GM18868 (cell line): ENCODE data around the gene PRKX.
A peak's percentile ranks its signal among the peaks of the same experiment; 100 is the strongest.
"Not testable (repeated sequence)": the region's sequence is repeated elsewhere in the genome, so short reads cannot be mapped to it uniquely, and the experiment has no call there.

Source experiments
- ATAC-seq: cut with Tn5 transposase; IDR thresholded peaks from one replicate; pipeline ENCODE4 v1.9.1; 2021; ENCODE audit warnings: mild to moderate bottlenecking, moderate library complexity; ENCODE audit not compliant: unreplicated experiment

The PRKX gene

DNA sequence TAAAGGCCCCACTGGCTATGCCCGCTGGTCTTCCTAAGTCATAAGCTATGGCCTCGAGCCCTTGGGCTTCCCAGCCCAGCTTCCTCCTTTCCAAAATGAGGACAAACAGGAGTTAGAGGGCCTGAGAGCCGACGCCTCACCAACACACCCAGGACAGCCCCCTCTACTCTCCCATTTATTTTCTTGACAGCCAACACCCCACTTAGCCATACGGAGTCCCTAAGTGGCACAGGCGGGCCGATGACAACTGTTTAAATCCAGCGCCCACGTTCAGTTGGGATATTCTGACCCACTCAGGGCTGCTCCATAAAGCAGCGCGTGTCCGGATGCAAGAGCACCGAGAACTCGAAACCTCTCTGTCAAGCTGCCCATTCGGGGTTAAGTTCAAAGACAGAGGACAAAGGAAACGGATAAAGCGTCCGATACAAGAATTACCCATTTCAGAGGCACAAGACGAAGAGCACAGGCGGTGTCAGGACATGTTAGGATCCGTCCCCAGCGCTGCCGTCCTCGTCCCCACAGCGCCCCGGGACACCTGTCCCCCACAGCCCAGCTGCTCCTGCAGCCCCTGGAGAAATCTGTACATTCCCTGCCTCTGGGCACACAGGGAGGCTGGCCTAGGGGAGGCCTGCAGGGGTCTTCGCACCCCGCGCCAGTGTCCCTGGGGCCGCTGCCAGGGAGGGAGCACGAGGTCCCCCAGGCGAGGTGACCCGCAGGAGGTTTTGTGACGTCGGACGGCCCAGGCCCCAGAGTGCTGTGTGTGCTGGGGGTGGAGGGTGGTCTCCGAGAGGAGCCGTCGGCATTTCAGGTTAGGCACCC is 1.2 kb downstream of the PRKX start:
- peak; percentile 8 for ATAC-seq

DNA sequence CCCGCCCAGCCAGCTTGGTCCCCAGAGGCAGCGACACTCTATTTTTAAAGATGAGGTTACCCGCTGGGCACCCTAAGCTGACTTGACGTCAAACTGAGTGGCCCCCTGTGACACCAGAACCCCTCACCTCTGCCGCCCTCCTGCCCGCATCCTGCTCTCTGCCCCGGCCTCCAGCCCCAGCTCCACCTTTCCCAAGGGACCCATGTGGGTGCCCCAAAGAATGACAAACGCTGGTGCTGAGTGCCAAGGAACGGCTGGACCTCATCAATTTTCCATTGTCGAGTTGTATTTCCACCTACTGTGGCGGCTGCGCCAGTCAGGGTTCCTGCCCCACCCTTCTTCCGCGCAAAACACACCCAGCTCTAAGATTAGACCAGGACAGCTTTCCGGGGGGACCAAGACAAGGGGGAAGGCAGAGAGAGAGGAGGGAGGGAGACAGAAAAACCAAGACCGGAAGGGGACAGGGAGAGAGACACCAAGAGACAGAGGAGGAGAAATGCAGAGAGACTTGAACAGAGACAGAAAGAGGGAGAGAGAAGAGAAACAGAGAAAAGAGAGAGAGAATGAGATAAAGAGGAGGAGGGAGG is 2.0 kb downstream of the PRKX start:
- ATAC-seq, result peak; percentile 19

DNA sequence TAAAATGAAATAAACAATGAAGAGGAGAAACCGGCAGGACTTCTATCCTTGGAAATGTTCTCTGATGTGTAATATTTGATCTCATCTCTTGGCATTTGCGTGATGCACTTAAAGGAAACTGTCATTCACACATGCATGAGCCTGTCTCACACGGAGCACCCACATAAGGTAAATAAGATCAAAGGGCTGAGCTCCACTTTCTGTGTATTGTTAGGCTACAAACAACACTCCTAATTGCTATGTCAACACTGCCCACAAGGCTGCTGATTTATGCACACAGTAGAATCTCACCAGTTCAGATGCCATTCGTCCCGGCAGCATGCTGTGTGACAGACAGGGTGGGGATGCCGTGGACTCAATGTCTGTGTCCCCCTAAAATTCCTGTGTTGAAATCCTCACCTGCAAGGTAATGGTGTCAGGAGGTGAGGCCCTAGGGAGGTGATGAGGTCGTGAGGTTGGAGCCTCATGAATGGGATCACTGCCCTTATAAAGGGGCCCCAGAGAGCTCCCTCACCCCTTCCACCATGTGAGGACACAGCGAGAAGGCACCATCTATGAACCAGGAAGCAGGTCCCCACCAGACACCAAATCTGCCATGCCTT is 5.7 kb downstream of the PRKX start:
- ATAC-seq, result not testable (repeated sequence)

DNA sequence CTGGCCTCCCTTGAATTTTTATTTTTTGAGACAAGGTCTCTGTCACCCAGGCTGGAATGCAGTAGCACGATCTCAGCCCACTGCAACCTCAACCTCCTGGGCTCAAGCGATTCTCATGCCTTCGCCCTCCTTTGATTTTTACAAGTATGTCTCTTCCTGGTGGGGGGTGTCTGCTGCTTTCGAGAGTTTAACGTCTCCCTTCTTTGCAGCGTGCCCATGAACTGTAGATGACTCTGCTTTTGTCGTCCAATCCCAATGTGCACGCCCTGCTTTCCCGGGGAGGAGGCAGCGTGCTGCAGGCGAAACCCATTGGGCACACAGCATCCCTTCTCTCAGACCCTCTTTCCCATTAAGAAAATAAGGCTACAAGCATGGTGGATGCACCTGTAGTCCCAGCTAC is 7.0 kb downstream of the PRKX start:
- no peak for ATAC-seq

DNA sequence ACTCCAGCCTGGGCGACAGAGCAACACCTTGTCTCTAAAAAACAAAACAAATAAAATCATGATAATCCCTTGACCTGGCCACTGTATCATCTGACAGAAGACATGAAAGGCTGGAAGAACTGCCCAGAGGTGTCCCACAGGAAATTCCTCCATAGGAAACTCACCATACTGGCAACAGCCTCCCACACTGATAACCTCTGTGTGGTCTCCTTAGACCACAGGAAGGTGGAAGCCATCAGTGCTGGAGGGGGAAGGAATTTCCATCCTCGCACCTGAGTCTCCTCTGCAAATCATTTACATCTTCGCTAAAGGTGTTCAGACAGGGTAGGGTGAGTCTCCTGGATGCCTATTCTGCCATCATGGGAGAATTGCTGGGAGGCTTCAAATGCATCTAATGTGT is 10.2 kb downstream of the PRKX start:
- not testable (repeated sequence) for ATAC-seq

DNA sequence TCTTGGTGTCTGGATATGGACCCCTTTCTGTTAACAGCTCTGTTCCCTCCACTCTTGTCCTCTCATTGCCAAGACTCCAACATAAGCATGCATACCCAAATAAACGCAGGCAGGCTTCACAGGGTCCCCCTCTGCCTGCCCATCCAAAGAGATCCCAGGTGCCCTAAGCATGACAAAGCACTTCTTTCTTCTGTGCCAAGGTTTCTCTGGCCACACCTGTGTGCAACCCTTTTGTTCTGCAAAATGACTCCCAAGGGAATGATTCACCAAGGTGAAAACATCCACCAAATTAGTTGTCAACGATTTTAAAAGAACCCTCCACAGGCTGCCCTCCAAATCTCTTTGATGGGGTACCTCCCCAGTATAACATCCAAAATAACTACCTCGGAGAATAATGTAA is 11.4 kb downstream of the PRKX start:
- not testable (repeated sequence) for ATAC-seq

DNA sequence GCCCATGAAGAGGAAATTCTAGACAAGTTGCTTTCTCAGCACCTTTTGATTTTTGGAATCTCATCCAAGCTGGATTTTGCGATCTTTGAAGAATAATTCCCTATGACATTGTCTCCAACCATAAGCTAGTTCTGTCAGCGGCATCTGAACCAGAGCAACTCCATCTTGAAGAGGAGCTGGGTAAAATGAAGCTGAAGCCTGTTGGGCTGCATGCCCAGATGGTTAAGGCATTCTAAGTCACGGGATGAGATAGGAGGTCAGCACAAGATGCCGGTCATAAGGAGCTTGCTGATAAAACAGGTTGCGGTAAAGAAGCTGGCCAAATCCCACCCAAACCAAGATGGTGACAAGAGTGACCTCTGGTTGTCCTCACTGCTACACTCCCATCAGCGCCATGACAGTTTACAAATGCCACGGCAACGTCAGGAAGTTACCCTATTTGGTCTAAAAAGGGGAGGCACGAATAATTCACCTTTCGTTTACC is 12.0 kb downstream of the PRKX start:
- ATAC-seq, result not testable (repeated sequence)

DNA sequence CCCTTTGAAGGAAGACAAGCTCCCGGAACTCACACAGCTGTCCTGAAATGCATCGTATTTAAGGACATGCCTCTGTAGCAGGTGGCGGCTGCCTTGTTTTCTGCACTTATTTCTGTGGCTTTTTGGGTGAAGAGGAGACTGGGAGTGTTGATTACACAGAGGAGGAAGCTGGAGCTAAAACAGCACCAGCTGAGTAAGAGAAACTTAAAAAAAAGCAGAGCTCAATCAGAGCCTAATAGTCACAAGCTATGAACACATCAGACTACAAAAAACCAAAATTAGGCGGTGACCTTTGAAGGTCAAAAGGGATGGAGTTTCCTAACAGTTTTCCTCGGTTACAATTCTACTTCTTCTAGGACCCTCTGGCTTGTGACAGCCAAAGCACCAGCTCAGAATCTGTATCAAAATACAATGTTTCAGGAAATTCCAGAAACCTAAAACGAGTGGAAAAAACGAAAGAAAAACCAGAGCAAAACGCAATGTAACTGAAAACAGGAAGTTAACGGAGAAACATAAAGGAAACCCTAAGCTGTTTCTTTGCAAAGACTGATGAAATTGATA is 13.5 kb downstream of the PRKX start:
- no peak for ATAC-seq

DNA sequence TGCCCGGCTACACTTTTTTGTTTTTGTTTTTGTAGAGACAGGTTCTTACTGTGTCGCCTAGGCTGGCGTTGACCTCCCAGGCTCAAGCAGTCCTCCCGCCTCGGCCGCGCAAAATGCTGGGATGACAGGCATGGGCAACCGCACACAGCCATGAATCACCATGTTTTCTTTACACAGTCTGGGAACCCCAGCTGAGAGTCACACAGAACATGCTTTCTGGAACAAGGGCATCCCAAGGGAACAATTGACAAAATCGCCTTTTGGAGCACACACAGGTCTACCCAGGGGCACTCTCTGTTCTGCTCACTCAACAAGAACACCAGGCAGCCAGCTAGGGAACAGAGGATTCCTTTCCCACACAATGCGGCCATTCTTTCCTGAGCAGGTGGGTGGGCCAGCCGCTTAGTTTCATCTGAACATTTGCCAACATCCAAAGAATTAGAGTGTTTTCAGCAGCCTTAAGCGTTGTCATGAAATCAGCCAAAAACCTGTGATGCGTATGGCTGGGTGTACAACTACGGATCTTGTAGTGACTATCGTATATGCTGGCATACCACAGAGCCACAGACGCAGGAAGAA is 15.7 kb downstream of the PRKX start:
- peak; percentile 73 for ATAC-seq

DNA sequence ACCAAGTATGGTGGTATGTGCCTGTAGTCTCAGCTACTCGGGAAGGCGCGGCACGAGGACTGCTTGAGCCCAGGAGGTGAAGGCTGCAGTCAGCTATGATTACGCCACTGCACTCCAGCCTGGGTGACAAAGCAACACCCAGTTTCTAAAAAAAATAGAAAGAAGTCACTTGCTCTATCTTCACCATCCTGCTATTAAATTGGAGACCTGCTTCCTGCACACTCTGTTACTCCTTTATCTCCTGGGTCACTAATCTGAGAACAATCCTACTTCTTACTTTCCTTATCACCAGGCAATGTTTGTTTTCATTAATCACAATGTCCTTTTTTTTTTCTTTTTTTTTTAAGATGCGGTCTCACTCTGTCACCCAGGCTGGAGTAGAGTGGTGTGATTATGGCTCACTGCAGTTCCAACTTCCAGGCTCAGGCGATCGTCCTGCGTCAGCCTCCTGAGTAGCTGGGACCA is 16.2 kb downstream of the PRKX start:
- ATAC-seq, result no peak

DNA sequence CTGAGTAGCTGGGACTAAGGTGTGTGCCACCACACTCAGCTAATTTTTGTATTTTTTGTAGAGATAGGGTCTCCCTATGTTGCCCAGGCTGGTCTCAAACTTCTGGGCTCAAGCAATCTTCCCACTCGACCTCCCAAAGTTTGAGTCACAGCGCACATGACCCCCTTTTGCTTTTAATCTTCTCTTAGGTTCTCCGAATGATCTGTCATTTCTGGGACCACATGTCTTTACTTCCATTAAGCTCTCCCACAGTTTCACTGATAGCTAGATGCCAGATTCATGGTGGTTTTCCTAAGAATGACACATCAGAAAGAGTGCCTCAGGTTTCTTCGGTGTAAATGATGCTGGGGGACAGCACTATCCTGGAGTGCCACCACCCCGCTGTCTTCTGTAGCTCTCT is 17.9 kb downstream of the PRKX start:
- no peak for ATAC-seq

DNA sequence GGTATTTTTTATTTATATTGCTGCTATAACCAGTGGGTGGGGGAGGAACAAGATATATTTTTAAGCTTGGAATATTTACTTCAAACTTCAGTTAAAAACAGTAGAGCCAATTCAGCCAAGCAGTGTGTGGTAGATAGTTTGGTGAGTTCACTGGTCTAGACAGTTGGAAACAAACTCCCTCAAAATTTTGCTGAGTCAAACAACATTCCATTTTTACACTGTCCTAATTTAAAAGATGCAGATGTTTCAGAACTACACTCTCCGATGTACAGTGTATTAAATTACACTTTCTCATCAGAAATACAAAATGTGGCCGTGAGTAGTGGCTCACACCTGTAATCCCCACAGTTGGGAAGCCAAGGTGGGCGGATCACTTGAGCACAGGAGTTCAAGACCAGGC is 23.3 kb downstream of the PRKX start:
- no peak for ATAC-seq

DNA sequence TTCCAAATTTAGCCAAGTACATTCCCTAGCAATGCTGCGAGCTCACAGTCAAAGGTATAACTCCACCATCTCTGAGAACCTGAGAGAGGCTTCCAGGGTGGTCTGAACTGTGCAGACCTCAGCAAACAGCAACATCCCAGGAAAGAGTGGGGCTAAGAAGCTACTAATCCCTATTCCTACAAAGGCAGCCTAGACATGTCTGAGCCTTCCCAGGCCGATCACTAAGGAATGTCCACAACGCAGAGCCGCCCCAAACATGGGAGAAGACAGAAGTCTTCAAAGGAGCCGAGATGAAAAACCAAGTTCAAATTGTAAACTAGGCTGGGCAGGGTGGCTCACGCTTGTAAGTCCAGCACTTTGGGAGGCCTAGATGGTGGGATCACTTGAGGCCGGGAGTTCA is 30.2 kb downstream of the PRKX start:
- ATAC-seq, result not testable (repeated sequence)

DNA sequence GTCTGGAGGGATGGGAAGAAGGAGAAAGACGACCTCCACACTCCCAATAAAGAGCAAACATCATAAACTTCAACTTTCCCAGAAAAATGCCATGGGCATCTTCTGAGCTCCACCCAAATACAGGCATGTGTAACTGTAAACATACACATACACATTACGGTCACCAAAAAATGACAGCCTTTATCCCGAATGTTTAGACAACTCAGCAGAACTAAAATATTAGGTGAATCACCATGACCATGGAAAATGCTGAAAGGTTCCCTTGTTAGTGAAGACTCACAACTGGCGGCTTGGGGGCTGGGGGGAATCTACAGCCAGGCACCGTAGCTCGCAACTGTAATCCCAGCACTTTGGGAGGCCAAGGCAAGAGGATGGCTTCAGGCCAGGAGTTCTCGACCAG is 33.0 kb downstream of the PRKX start:
- ATAC-seq, result no peak

DNA sequence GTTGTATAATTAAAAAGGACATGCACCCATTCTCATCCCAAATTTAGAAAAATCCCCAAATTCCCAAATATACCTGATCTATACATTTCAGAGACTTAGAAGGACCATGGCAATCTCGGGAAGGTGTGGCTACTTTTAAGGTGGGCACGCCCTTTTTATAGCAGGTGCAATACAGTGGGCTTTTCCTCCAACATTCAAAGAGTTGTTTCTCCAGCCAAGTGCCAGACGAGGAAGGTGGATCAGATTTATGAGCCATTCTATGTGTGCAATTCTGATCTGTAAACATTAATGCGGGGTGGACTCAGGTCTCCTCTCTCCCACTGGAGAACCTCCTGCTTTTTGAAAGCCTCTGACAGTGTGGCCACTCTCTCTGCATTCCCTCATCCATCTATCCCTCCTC is 33.8 kb downstream of the PRKX start:
- ATAC-seq, result no peak

DNA sequence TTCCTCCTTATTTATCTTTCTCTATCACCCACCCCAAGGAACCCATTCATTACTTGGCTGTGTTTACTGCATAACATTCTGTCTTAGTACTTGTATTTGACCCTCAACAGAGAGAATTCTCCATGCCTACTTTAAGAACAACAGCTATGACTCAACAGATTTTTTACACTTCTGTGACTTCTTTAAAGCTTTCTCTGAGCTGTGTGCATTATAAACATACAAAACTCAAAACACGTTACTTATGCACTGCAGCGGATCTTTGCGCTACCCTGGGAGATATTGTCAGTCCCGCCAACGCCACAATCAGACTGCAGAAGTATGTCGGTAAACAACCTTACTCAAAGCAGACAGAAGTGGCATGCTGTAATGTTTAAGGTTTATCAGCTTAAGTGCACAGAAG is 35.1 kb downstream of the PRKX start:
- no peak for ATAC-seq

DNA sequence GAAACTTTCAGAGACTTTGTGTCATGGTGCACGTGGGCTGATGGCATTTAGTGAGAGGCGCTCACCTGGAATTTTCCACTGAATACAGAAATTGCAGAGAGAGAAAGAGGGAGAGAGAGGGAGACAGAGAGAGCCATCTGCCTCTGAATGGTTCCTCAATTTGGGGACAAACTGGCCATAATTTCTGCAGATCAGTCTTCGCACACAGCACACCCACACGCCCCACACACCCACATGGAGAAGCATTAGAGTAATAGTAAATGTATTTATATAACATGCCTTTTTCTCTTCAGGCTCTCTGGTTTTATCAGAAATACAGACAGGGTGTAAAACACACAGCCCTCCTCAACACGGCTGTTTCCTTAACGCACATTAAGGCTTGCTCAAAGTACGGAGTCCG is 38.6 kb downstream of the PRKX start:
- ATAC-seq, result no peak

DNA sequence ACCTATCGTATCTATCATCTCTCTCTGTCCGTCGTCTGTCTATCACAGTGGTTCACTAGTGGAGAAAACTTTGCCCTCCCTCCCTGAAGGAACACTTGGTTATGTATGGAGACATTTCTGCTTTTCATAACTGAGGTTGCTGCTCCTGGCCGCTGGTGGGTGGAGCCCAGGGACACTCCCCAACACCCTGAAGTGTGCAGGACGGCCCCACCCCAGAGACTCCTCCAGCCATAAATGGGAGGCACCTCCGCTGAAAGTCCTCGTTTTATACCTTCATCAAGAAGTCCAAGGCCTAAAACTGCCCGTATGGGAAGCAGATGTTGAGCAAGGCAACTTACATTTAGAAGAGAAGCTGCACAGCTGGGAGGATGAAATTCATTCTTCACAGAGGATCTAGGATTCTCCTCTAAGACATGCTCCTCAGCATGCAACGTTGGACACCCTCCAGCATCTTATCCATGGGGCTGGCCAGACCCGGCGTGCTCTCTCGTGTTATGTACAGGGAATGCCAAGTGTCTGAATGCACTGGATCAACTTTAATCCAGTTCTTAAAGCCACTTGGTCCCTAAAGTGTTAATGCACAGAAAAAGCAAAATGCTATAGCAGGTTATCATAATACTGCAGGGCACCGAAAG is 43.5 kb downstream of the PRKX start:
- ATAC-seq, result no peak

DNA sequence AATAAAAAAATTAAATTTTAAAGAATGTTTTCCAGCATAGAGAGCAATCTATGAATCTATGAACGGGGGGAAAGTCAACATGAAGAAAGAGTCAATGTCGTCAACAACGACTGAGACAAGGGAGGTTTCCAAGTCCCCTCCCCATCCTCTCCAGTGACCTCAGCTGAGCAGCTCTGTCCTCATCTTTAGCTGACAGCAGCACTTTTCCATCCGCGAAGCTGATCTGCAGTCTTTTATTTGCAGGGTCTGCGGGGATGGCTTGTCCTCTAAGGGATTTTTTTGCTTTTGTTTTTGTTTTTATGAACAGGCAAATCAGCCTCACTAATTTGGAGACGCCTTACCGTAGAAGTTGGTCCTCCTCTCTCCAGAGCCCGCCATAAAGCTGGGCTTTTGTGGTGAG is 46.5 kb downstream of the PRKX start:
- ATAC-seq, result no peak

DNA sequence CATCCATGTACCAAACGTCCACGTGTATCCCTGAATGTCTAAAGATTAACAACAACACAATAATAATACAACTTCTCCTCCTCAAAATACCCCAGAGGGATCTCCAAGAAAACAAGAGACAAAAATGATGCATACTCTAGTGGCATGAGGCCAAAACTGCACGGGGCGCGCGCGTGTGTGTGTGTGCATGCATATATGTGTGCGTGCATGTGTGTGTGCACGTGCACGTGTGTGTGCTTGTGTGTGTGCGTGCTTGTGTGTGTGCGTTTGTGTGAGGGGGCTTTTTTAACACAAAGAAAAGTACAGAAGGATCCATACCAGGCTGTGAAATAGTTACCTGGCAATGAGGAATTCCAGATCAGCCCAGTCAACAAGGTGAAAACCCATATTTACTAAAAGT is 48.5 kb downstream of the PRKX start:
- ATAC-seq, result no peak
